SIG-M5 treated with dmso at 0.1 percent for 504 hours (cell line): ENCODE data around the gene CYP1B1.
"Not testable (repeated sequence)": the region's sequence is repeated elsewhere in the genome, so short reads cannot be mapped to it uniquely, and the experiment has no call there.

ENCODE experiments used
- DNase-seq: peaks from one replicate; lab custom pipeline; 2025; ENCODE audit not compliant: unreplicated experiment; lab: John Stamatoyannopoulos, UW

CYP1B1 gene

GRCh38 chr2:38075507-38076151 lies at the start of gene CYP1B1:
CYP1B1 (minus strand) TSS chr2:38076151; CDS start chr2:38075388, 763 bp downstream.
- DNase-seq, result no peak

GRCh38 chr2:38125007-38125406 lies 49.1 kb upstream of the CYP1B1 start:
- no peak for DNase-seq

GRCh38 chr2:38123911-38124310 lies 48.0 kb upstream of the CYP1B1 start:
- DNase-seq, result no peak

GRCh38 chr2:38122344-38122743 lies 46.4 kb upstream of the CYP1B1 start:
- no peak for DNase-seq

- DNase-seq, result no peak
Measured at GRCh38 chr2:38121481-38121880, 45.5 kb upstream of the CYP1B1 start.

- no peak for DNase-seq
Measured at GRCh38 chr2:38120829-38121228, 44.9 kb upstream of the CYP1B1 start.

- no peak for DNase-seq
Measured at GRCh38 chr2:38120264-38120592, 44.3 kb upstream of the CYP1B1 start.

- no peak for DNase-seq
Measured at GRCh38 chr2:38116762-38117161, 40.8 kb upstream of the CYP1B1 start.

- DNase-seq, result peak; percentile 84
Measured at GRCh38 chr2:38115216-38116032, 39.5 kb upstream of the CYP1B1 start.

GRCh38 chr2:38113981-38114708 lies 38.2 kb upstream of the CYP1B1 start:
- DNase-seq, result peak; percentile 30

- no peak for DNase-seq
Measured at GRCh38 chr2:38113051-38113450, 37.1 kb upstream of the CYP1B1 start.

GRCh38 chr2:38111350-38111749 lies 35.4 kb upstream of the CYP1B1 start:
- not testable (repeated sequence) for DNase-seq

GRCh38 chr2:38109732-38110181 lies 33.8 kb upstream of the CYP1B1 start:
- no peak for DNase-seq

GRCh38 chr2:38108907-38109731 lies 33.2 kb upstream of the CYP1B1 start:
- DNase-seq, result no peak

GRCh38 chr2:38107738-38108410 lies 31.9 kb upstream of the CYP1B1 start:
- DNase-seq, result no peak

- DNase-seq, result peak; percentile 69
Measured at GRCh38 chr2:38106405-38107094, 30.6 kb upstream of the CYP1B1 start.

- no peak for DNase-seq
Measured at GRCh38 chr2:38105922-38106321, 30.0 kb upstream of the CYP1B1 start.

- DNase-seq, result no peak
Measured at GRCh38 chr2:38104598-38104997, 28.6 kb upstream of the CYP1B1 start.

GRCh38 chr2:38100328-38100727 lies 24.4 kb upstream of the CYP1B1 start:
- no peak for DNase-seq
